ENCODE results near the gene CHID1. TPM values are rescaled to one million over a fixed set of nuclear protein-coding genes. Genes with fewer than 3 reads are reported as not detected.

Gene CHID1
- total RNA-seq, 1 donor from 2014 or later, result 56.6 TPM

GRCh38 chr11:866481-866880, 44.1 kb downstream of the CHID1 start:
- no peak for DNase-seq (ENCODE audit: low spot score)
- Histone ChIP-seq H3K4me1 (peaks cover 19% of the 10 kb centered on the region), H3K36me3 (no peaks in the 10 kb centered on the region), H4K20me1 (ENCODE audit: low read depth) (peaks cover 27% of the 10 kb centered on the region), H3K4me3 (no peak overlapping the region), H3K79me2 (ENCODE audit: low read depth) (no peaks in the 10 kb centered on the region), H3K27ac (no peak overlapping the region), H3F3A (ENCODE audit: low read depth) (peaks cover 8% of the 10 kb centered on the region), H2AFZ (replicated peaks) (no peak overlapping the region), H3K27me3 (no peaks in the 10 kb centered on the region), H3K9me3 (ENCODE audit: low read depth) (no peaks in the 10 kb centered on the region), H3K4me2 (no peak overlapping the region), H3K9ac (no peak overlapping the region)
- Mint-ChIP-seq H3K4me1 (peaks cover 12% of the 10 kb centered on the region), H3K9me3 (no peaks in the 10 kb centered on the region), H3K27me3 (ENCODE audit: insufficient read depth, low read depth) (no peaks in the 10 kb centered on the region), H3K4me3 (no peak overlapping the region), H3K36me3 (no peaks in the 10 kb centered on the region), H3K27ac (no peak overlapping the region)
- TF ChIP-seq CTCF (IDR thresholded peaks at IDR 0.05) (no peak), EZH2 (IDR thresholded peaks at IDR 0.05) (no peak), EZH2phosphoT487 (IDR thresholded peaks at IDR 0.05) (no peak)

- Histone ChIP-seq H3K9me3 (ENCODE audit: low read depth) (no peaks in the 10 kb centered on the region), H3K9ac (no peak overlapping the region), H3K36me3 (no peaks in the 10 kb centered on the region), H2AFZ (replicated peaks) (no peak overlapping the region), H3K27ac (no peak overlapping the region), H3K79me2 (ENCODE audit: low read depth) (no peaks in the 10 kb centered on the region), H3K4me3 (no peak overlapping the region), H3K27me3 (no peaks in the 10 kb centered on the region), H4K20me1 (ENCODE audit: low read depth) (peaks cover 32% of the 10 kb centered on the region), H3K4me1 (peaks cover 19% of the 10 kb centered on the region), H3F3A (ENCODE audit: low read depth) (peaks cover 8% of the 10 kb centered on the region), H3K4me2 (no peak overlapping the region)
- H3K36me3 Mint-ChIP-seq, result no peaks in the 10 kb centered on the region
- H3K27me3 Mint-ChIP-seq (ENCODE audit: insufficient read depth, low read depth), result no peaks in the 10 kb centered on the region
- H3K27ac Mint-ChIP-seq, result no peak overlapping the region
- no peak for DNase-seq (ENCODE audit: low spot score)
- H3K9me3 Mint-ChIP-seq, result no peaks in the 10 kb centered on the region
- peaks cover 12% of the 10 kb centered on the region for H3K4me1 Mint-ChIP-seq
- no peak overlapping the region for H3K4me3 Mint-ChIP-seq
- TF ChIP-seq EZH2 (IDR thresholded peaks at IDR 0.05) (no peak), EZH2phosphoT487 (IDR thresholded peaks at IDR 0.05) (no peak), CTCF (IDR thresholded peaks at IDR 0.05) (no peak)
These were observed 44.9 kb downstream of the CHID1 start for GRCh38 chr11:865462-866430.

GRCh38 chr11:864898-865297, 45.7 kb downstream of the CHID1 start:
- Histone ChIP-seq H3K9me3 (ENCODE audit: low read depth) (no peaks in the 10 kb centered on the region), H3K36me3 (no peaks in the 10 kb centered on the region), H2AFZ (replicated peaks) (no peak overlapping the region), H3K4me2 (no peak overlapping the region), H4K20me1 (ENCODE audit: low read depth) (peaks cover 27% of the 10 kb centered on the region), H3K27me3 (no peaks in the 10 kb centered on the region), H3K27ac (no peak overlapping the region), H3K79me2 (ENCODE audit: low read depth) (no peaks in the 10 kb centered on the region), H3K9ac (no peak overlapping the region), H3F3A (ENCODE audit: low read depth) (peaks cover 8% of the 10 kb centered on the region), H3K4me1 (peaks cover 19% of the 10 kb centered on the region), H3K4me3 (no peak overlapping the region)
- Mint-ChIP-seq H3K27ac (peak overlapping the region; percentile 46), H3K27me3 (ENCODE audit: insufficient read depth, low read depth) (no peaks in the 10 kb centered on the region), H3K36me3 (no peaks in the 10 kb centered on the region), H3K9me3 (no peaks in the 10 kb centered on the region), H3K4me1 (peaks cover 12% of the 10 kb centered on the region), H3K4me3 (no peak overlapping the region)
- TF ChIP-seq CTCF (IDR thresholded peaks at IDR 0.05) (no peak), EZH2 (IDR thresholded peaks at IDR 0.05) (no peak), EZH2phosphoT487 (IDR thresholded peaks at IDR 0.05) (no peak)
- no peak for DNase-seq (ENCODE audit: low spot score)
